ENCODE data around the gene PAK5. TPM values are rescaled to one million over a fixed set of nuclear protein-coding genes. Genes with fewer than 3 reads are reported as not detected.

PAK5 gene
- total RNA-seq, 1 donor from 2014 or later: not detected

GRCh38 chr20:9490631-9491030 lies 348.2 kb downstream of the PAK5 start:
- intact Hi-C loops (cut with DNase I): no loop called here
- DNase-seq (ENCODE audit: low spot score): no peak

DNA sequence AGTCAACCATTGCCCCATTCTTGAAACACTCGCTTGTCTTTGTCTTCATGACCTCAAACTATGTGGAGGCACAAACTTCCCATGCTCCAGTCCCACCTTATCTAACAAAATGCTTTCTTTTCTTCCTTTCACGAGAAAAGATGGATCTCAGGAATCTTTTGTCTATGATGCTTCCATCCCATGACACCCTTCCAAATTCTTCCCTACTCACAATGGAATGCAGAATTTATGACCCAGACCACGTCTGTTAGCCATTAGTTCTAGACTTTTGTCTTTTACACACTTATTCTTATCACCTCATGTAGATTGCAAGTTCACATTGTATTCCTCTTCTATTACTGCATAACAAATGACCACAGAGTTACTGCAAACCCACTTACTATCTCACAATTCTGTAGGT lies 348.7 kb downstream of the PAK5 start:
- intact Hi-C loops (cut with DNase I): no loop called here
- no peak for DNase-seq (ENCODE audit: low spot score)

GRCh38 chr20:9488063-9488462 lies 350.8 kb downstream of the PAK5 start:
- DNase-seq (ENCODE audit: low spot score): no peak
- intact Hi-C loops (cut with DNase I): no loop called here

Other genes with a start within 250 kb of the PAK5 start
- gene ANKEF1, start 195.9 kb upstream of the PAK5 start, total RNA-seq: 1.3 TPM

All from cardiac septum (tissue), 1 donor.